Rectal smooth muscle tissue (tissue), 1 donor: ENCODE results near the gene PROK1.

Source experiments
- H3K27ac ChIP-seq: one replicate; pipeline ENCODE4 v1.7.0; 2013; ENCODE audit warnings: low read depth, low read length, inconsistent platforms
- H3K27me3 ChIP-seq: one replicate; pipeline ENCODE4 v1.7.0; 2013; ENCODE audit warnings: low read length; ENCODE audit not compliant: control insufficient read depth, insufficient read depth
- H3K36me3 ChIP-seq: one replicate; pipeline ENCODE4 v1.7.0; 2013; ENCODE audit warnings: low read length; ENCODE audit not compliant: control insufficient read depth, insufficient read depth
- H3K4me1 ChIP-seq: one replicate; pipeline ENCODE4 v1.7.0; 2013; ENCODE audit warnings: low read length; ENCODE audit not compliant: control insufficient read depth, insufficient read depth
- H3K4me3 ChIP-seq: one replicate; pipeline ENCODE4 v1.7.0; 2013; ENCODE audit warnings: low read length
- H3K9ac ChIP-seq: one replicate; pipeline ENCODE4 v1.7.0; 2013; ENCODE audit warnings: low read length

The PROK1 gene

GRCh38 chr1:110488161-110488560, 37.2 kb downstream of the PROK1 start:
- Histone ChIP-seq H3K36me3 (no peaks in the 10 kb centered on the region), H3K4me1 (no peaks in the 10 kb centered on the region), H3K9ac (no peak overlapping the region), H3K4me3 (no peak overlapping the region), H3K27me3 (no peaks in the 10 kb centered on the region), H3K27ac (no peak overlapping the region)

DNA sequence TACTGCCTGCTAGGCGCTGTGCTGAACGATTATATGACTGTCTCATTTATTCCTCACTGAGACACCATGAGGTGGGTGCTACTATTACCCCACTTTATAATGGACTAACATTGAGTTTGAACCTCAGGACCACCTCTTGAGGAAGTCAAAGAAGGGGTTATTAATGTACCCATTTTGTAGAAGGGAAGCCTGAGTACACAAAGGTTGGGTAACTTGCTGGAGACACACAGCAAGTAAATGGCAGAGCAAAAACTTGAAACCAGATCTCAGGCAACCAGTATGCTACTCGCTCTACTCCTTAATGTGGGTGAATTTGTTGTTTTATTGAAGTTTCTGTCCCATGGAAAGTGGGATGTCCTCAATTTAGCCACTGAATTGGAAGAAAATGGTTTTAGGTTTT, 37.9 kb downstream of the PROK1 start:
- H3K27ac ChIP-seq, result no peak overlapping the region
- no peak overlapping the region for H3K9ac ChIP-seq
- H3K4me1 ChIP-seq, result no peaks in the 10 kb centered on the region
- no peaks in the 10 kb centered on the region for H3K36me3 ChIP-seq
- H3K27me3 ChIP-seq, result no peaks in the 10 kb centered on the region
- no peak overlapping the region for H3K4me3 ChIP-seq

GRCh38 chr1:110489406-110489805, 38.5 kb downstream of the PROK1 start:
- Histone ChIP-seq H3K4me3 (no peak overlapping the region), H3K9ac (no peak overlapping the region), H3K27me3 (no peaks in the 10 kb centered on the region), H3K36me3 (no peaks in the 10 kb centered on the region), H3K27ac (no peak overlapping the region), H3K4me1 (no peaks in the 10 kb centered on the region)

DNA sequence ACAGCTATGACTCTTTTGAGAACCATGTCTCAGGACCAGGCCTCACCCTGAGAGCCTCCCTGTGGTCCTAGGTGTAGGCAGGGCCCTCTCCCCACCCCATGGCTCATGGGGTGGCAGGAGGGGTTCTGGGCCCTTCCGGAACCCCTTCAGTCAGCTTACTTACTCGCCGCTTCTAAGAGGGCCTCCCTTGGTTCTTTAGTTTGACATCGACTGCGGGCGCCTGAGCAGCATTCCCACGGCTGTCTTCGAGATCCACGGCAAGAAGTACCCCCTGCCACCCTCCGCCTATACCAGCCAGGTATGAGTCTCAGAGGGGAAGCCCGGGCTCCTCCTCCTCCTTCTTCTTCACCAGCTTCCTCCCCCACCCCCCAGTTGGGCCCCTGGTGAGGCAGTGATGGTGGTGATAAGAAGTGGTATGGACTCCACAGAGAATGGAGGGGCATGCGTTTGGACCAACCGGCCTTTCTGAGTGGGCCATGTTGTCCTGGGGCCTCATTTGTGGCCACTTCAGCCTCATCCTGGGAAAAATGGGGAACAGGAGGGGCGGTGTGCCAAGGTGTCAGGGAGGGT, 39.1 kb downstream of the PROK1 start:
- Histone ChIP-seq H3K36me3 (no peaks in the 10 kb centered on the region), H3K4me1 (no peaks in the 10 kb centered on the region), H3K9ac (no peak overlapping the region), H3K27ac (no peak overlapping the region), H3K27me3 (no peaks in the 10 kb centered on the region), H3K4me3 (no peak overlapping the region)

DNA sequence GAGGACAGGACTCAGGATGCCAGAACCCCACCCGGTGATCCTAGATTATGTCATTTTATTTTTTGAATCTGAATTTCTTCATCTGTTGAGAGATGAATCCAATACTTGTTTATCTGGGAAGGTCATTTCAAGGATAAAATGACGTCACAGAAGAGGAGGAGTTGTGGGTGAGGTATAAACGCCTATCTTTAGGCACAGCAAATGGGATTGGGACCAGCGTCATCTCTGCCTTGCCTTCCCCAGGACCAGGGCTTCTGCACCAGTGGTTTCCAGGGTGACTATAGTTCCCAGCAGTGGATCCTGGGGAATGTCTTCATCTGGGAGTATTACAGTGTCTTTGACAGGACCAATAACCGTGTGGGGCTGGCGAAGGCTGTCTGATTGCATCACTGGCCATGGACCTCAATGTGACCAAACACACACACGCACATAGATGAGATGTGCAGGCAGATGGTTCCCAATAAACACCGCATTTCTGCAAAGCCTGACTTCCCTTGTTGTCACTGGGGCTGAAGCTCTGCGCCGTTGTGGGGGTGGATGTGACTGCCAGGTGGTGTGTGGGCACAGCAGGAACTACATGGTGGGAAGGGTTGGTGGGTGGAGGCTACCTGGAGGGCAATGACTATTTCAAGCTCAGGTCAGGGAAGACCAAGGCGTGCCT, 40.0 kb downstream of the PROK1 start:
- Histone ChIP-seq H3K36me3 (no peaks in the 10 kb centered on the region), H3K9ac (no peak overlapping the region), H3K27me3 (no peaks in the 10 kb centered on the region), H3K4me3 (no peak overlapping the region), H3K4me1 (no peaks in the 10 kb centered on the region), H3K27ac (no peak overlapping the region)

DNA sequence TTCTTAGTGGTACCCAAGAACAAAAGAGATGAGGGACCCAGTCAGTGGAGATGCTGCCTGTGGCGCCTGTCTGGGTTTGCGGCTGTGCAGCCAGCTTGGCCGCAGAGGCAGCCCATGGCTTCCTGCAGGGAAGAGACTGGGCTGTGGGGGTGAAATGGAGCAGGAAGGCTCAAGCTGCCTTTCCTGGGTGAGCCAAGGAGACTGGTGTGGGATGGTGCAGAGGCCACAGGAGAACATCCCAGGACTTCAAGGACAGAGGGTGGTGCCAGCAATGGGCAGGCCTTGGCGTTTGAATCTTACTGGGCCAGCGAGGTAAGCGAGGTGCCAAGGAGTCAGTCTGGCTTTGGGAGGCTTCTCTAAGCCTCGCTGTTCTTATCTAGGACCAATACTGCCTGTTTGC, 41.6 kb downstream of the PROK1 start:
- no peaks in the 10 kb centered on the region for H3K36me3 ChIP-seq
- no peak overlapping the region for H3K9ac ChIP-seq
- no peaks in the 10 kb centered on the region for H3K27me3 ChIP-seq
- no peak overlapping the region for H3K27ac ChIP-seq
- H3K4me3 ChIP-seq, result no peak overlapping the region
- H3K4me1 ChIP-seq, result no peaks in the 10 kb centered on the region

GRCh38 chr1:110493059-110493699, 42.2 kb downstream of the PROK1 start:
- H3K4me3 ChIP-seq, result no peak overlapping the region
- H3K27ac ChIP-seq, result no peak overlapping the region
- no peaks in the 10 kb centered on the region for H3K36me3 ChIP-seq
- H3K9ac ChIP-seq, result no peak overlapping the region
- no peaks in the 10 kb centered on the region for H3K4me1 ChIP-seq
- peaks cover under 1% of the 10 kb centered on the region for H3K27me3 ChIP-seq

DNA sequence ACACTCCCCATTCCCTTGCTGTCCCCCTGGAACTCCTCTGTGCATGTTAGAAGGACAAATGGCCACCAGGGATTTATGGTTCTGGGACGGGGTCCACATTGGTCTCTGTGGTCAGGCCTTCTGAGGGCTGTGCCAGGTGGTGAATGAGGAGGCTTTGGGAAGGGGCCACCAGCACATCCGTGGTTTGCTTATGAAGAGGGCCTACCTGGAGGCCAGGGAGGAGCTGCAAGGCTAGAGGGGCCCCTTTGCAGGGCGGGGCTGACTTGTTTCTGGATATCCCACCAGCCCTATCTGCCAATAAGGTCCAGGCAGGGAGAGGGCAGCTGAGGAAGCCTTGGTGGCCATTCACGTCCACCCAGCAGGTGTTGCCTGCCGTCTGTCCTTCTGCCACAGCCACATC, 43.1 kb downstream of the PROK1 start:
- H3K27me3 ChIP-seq, result peaks cover 3% of the 10 kb centered on the region
- H3K36me3 ChIP-seq, result no peaks in the 10 kb centered on the region
- no peak overlapping the region for H3K9ac ChIP-seq
- H3K4me1 ChIP-seq, result no peaks in the 10 kb centered on the region
- H3K4me3 ChIP-seq, result no peak overlapping the region
- H3K27ac ChIP-seq, result no peak overlapping the region

DNA sequence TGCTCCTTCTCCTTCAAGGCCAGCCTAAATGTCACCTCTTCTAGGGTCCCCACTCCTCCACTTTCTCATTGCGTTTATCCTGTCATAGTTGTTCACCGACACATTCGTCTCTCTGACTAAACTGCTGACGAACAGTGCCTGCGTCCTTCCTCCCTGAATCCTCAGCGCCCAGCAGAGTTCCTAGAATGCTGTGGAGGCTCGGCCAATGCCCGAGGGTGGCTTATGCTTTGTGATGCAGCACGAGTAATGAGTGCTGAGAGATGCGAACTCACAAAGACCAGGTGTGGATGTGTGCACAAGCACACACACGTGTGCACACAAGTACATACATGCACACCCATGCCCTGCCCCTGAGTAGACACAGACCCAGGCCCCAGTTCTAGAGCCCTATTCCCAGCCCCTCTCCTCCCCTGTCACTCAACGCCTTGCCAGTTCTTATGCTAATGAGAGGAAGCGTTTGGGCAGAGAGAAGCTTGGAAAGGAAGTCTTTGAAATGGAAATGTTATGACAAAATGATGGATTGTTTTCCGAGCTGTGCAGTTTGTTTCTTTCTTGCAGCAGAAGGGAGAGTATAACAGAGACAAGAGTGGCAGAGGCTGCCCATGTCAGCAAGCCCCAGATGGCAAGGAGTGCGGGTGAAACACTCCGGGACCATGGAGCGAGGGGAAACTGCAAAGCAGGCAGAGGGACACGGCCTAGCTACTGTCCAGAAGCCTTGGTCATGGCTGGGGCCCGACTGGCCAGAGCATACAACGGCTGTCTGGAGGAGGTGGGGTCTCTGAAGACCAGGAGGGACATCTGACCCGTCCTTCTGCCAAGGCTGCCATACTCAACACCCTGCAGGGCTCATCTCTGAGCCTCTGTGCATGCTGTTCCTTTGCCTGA, 43.8 kb downstream of the PROK1 start:
- Histone ChIP-seq H3K9ac (no peak overlapping the region), H3K4me1 (no peaks in the 10 kb centered on the region), H3K36me3 (no peaks in the 10 kb centered on the region), H3K27ac (no peak overlapping the region), H3K27me3 (peaks cover 3% of the 10 kb centered on the region), H3K4me3 (no peak overlapping the region)

GRCh38 chr1:110495926-110496600, 45.1 kb downstream of the PROK1 start:
- H3K9ac ChIP-seq, result no peak overlapping the region
- no peaks in the 10 kb centered on the region for H3K4me1 ChIP-seq
- H3K4me3 ChIP-seq, result no peak overlapping the region
- no peak overlapping the region for H3K27ac ChIP-seq
- H3K36me3 ChIP-seq, result no peaks in the 10 kb centered on the region
- H3K27me3 ChIP-seq, result peaks cover 3% of the 10 kb centered on the region

GRCh38 chr1:110498270-110498669, 47.3 kb downstream of the PROK1 start:
- Histone ChIP-seq H3K9ac (no peak overlapping the region), H3K27ac (no peak overlapping the region), H3K4me1 (no peaks in the 10 kb centered on the region), H3K27me3 (peaks cover 3% of the 10 kb centered on the region), H3K36me3 (no peaks in the 10 kb centered on the region), H3K4me3 (no peak overlapping the region)
